GM21576 (cell line): Measurements from ENCODE around the gene UTP25.
A peak's percentile ranks its signal among the peaks of the same experiment; 100 is the strongest.

Source experiments
- ATAC-seq: cut with Tn5 transposase; IDR thresholded peaks from one replicate; pipeline ENCODE4 v1.9.1; 2021; ENCODE audit warnings: mild to moderate bottlenecking, moderate library complexity; ENCODE audit not compliant: unreplicated experiment

Gene UTP25

GRCh38 chr1:209837671-209838070 is 9.9 kb downstream of the UTP25 start:
- no peak for ATAC-seq

- no peak for ATAC-seq
Measured at GRCh38 chr1:209838537-209838936, 10.8 kb downstream of the UTP25 start.

- ATAC-seq = no peak
Measured at GRCh38 chr1:209839875-209840546, 12.2 kb downstream of the UTP25 start.

- ATAC-seq = no peak
Measured at GRCh38 chr1:209840611-209841010, 12.8 kb downstream of the UTP25 start.

GRCh38 chr1:209844695-209845407 is 17.1 kb downstream of the UTP25 start:
- no peak for ATAC-seq

GRCh38 chr1:209845408-209845725 is 17.6 kb downstream of the UTP25 start:
- ATAC-seq = no peak

GRCh38 chr1:209849388-209849787 is 21.6 kb downstream of the UTP25 start:
- no peak for ATAC-seq

GRCh38 chr1:209850342-209850979 is 22.7 kb downstream of the UTP25 start:
- peak; percentile 87 for ATAC-seq

GRCh38 chr1:209853676-209854075 is 25.9 kb downstream of the UTP25 start:
- ATAC-seq = no peak

GRCh38 chr1:209854196-209854595 is 26.4 kb downstream of the UTP25 start:
- ATAC-seq = no peak

- ATAC-seq = no peak
Measured at GRCh38 chr1:209855006-209855405, 27.2 kb downstream of the UTP25 start.

GRCh38 chr1:209855623-209856022 is 27.9 kb downstream of the UTP25 start:
- ATAC-seq = no peak

GRCh38 chr1:209858561-209859103 is 30.9 kb downstream of the UTP25 start:
- ATAC-seq = no peak

- ATAC-seq = peak; percentile 90
Measured at GRCh38 chr1:209860293-209860881, 32.6 kb downstream of the UTP25 start.

- ATAC-seq = no peak
Measured at GRCh38 chr1:209861242-209861641, 33.5 kb downstream of the UTP25 start.

GRCh38 chr1:209862391-209863356 is 34.9 kb downstream of the UTP25 start:
- no peak for ATAC-seq

GRCh38 chr1:209863766-209864485 is 36.2 kb downstream of the UTP25 start:
- no peak for ATAC-seq

- no peak for ATAC-seq
Measured at GRCh38 chr1:209866201-209866600, 38.4 kb downstream of the UTP25 start.

- ATAC-seq = no peak
Measured at GRCh38 chr1:209869291-209870149, 41.7 kb downstream of the UTP25 start.
